HCT116 (cell line): ENCODE measurements around the gene CEP41. TPM values are rescaled to one million over a fixed set of nuclear protein-coding genes. Genes with fewer than 3 reads are reported as not detected.

ENCODE experiments used
- ATAC-seq: fragments of 200-7000 bp; cut with Tn5 transposase; 2 replicates; pipeline ENCODE4 v1.9.1; 2020; ENCODE audit warnings: mild to moderate bottlenecking, moderate library complexity
- BruUV-seq: library from RNA; stranded (reverse); fragments of 400-500 nt; replicated peaks from 2 replicates; lab custom pipeline; 2021; lab: Mats Ljungman, UMichigan
- CTCF ChIA-PET: fragments of 300-600 bp; sonication (Branson Sonifier 250); formaldehyde crosslinking; loops from one replicate; lab custom pipeline; 2021; ENCODE audit warnings: antibody characterized with exemption; lab: Charles Lee
- POLR2A ChIA-PET: fragments of 300-600, 350-600 bp; sonication (Branson Sonifier 250); formaldehyde crosslinking; loops from one replicate; lab custom pipeline; 2021; ENCODE audit warnings: antibody characterized with exemption; lab: Charles Lee
- RAD21 ChIA-PET, 2 experiments: fragments of 300-600 bp; sonication (Branson Sonifier 250); formaldehyde crosslinking; loops; one replicate each; lab custom pipeline; 2023; ENCODE audit warnings: low total read pairs in 2 of 2; ENCODE audit not compliant: uncharacterized antibody in 2 of 2, unreplicated experiment in 2 of 2, low non-redundant PET in 1 of 2; lab: Charles Lee
- DNase-seq: peaks from one replicate; pipeline ENCODE4 v3.0.0-alpha.2; 2010; ENCODE audit warnings: low read depth, low spot score
- H2AFZ ChIP-seq: fragments of 200-600 bp; shearing (Covaris generic), sonication (generic); 2 replicates; pipeline ENCODE4 v1.6.1; 2017; ENCODE audit warnings: low read depth, mixed run types, mixed read lengths, antibody characterized with exemption, low read length; ENCODE audit not compliant: poor library complexity, severe bottlenecking
- H3K27ac ChIP-seq: 2 replicates; pipeline ENCODE4 v1.5.1; 2012; ENCODE audit warnings: low read depth, low read length
- H3K27me3 ChIP-seq: fragments of 200-600 bp; sonication (generic); 2 replicates; pipeline ENCODE4 v1.6.1; 2016; ENCODE audit warnings: mixed run types, low read length, mixed read lengths; ENCODE audit not compliant: insufficient read depth
- H3K36me3 ChIP-seq, 2 experiments: fragments of 200-500 bp in 1 of 2; fragments of 200-600 bp in 1 of 2; sonication (Bioruptor generic) in 1 of 2; sonication (generic) in 1 of 2; 2 replicates each; pipeline versions ENCODE4 v1.5.1 to v1.6.1; 2014 to 2016; ENCODE audit warnings: low read length in 2 of 2, inconsistent platforms in 1 of 2, mixed read lengths in 1 of 2, mixed run types in 1 of 2; ENCODE audit not compliant: insufficient read depth in 2 of 2, control insufficient read depth in 1 of 2
- H3K4me1 ChIP-seq, 2 experiments: fragments of 200-600 bp in 1 of 2; sonication (generic) in 1 of 2; 2 replicates each; pipeline versions ENCODE4 v1.5.1 to v1.6.1; 2012 to 2017; ENCODE audit warnings: low read length in 2 of 2, inconsistent platforms in 1 of 2, mild to moderate bottlenecking in 1 of 2, mixed read lengths in 1 of 2, mixed run types in 1 of 2, moderate library complexity in 1 of 2; ENCODE audit not compliant: insufficient read depth in 2 of 2, control insufficient read depth in 1 of 2
- H3K4me2 ChIP-seq: fragments of 200-600 bp; sonication (generic); 2 replicates; pipeline ENCODE4 v1.6.1; 2017; ENCODE audit warnings: mixed run types, low read length, mixed read lengths
- H3K4me3 ChIP-seq, 2 experiments: fragments of 200-600 bp in 1 of 2; sonication (generic) in 1 of 2; replicated peaks in 1 of 2; 2 replicates each; pipeline ENCODE4 v1.5.1; 2011 to 2016; ENCODE audit warnings: low read length in 2 of 2, control low read depth in 1 of 2, low read depth in 1 of 2, mild to moderate bottlenecking in 1 of 2, mixed read lengths in 1 of 2, mixed run types in 1 of 2
- H3K79me2 ChIP-seq: fragments of 200-600 bp; sonication (generic); 2 replicates; pipeline ENCODE4 v1.6.1; 2017; ENCODE audit warnings: mild to moderate bottlenecking, mixed run types, low read length, moderate library complexity, mixed read lengths; ENCODE audit not compliant: insufficient read depth
- H3K9ac ChIP-seq: fragments of 200-600 bp; sonication (generic); 2 replicates; pipeline ENCODE4 v1.6.1; 2016; ENCODE audit warnings: low read length, mixed read lengths
- H3K9me2 ChIP-seq: fragments of 200-600 bp; sonication (generic), shearing (Covaris generic); 2 replicates; pipeline ENCODE4 v1.6.1; 2017; ENCODE audit warnings: mixed run types, mild to moderate bottlenecking, moderate library complexity; ENCODE audit not compliant: insufficient read depth
- H3K9me3 ChIP-seq, 2 experiments: fragments of 200-500 bp in 1 of 2; fragments of 200-600 bp in 1 of 2; sonication (Bioruptor generic) in 1 of 2; sonication (generic) in 1 of 2; 2 replicates each; pipeline ENCODE4 v1.6.1; 2014 to 2017; ENCODE audit warnings: low read length in 2 of 2, mixed read lengths in 2 of 2, inconsistent platforms in 1 of 2, low read depth in 1 of 2, mild to moderate bottlenecking in 1 of 2, mixed run types in 1 of 2, moderate library complexity in 1 of 2; ENCODE audit not compliant: control insufficient read depth in 1 of 2, insufficient read depth in 1 of 2
- H4K20me1 ChIP-seq: fragments of 200-600 bp; sonication (generic), shearing (Covaris generic); 2 replicates; pipeline ENCODE4 v1.6.1; 2017; ENCODE audit warnings: mixed run types, mild to moderate bottlenecking, moderate library complexity; ENCODE audit not compliant: insufficient read depth
- ATF3 ChIP-seq: IDR thresholded peaks from 2 replicates; pipeline ENCODE4 v1.6.1; 2012
- CBX3 ChIP-seq: IDR thresholded peaks from 2 replicates; pipeline ENCODE4 v1.6.1; 2012; ENCODE audit warnings: low read depth
- CEBPB ChIP-seq: IDR thresholded peaks from 2 replicates; pipeline ENCODE4 v1.6.1; 2012; ENCODE audit warnings: low read depth
- EGR1 ChIP-seq: IDR thresholded peaks from 2 replicates; pipeline ENCODE4 v1.6.1; 2012; ENCODE audit warnings: low read depth
- ELF1 ChIP-seq: IDR thresholded peaks from 2 replicates; pipeline ENCODE4 v1.6.1; 2012; ENCODE audit warnings: low read depth, borderline replicate concordance
- EZH2 ChIP-seq: fragments of 200-600 bp; sonication (generic); IDR thresholded peaks from 2 replicates; pipeline ENCODE4 v1.6.1; 2017; ENCODE audit warnings: antibody characterized with exemption, mixed run types
- FOSL1 ChIP-seq: IDR thresholded peaks from 2 replicates; pipeline ENCODE4 v1.6.1; 2012; ENCODE audit warnings: low read depth
- JUND ChIP-seq: IDR thresholded peaks from 2 replicates; pipeline ENCODE4 v1.6.1; 2012
- POLR2A ChIP-seq: IDR thresholded peaks from 2 replicates; pipeline ENCODE4 v1.7.0; 2011; ENCODE audit warnings: borderline replicate concordance; ENCODE audit not compliant: insufficient read depth, insufficient read length; ENCODE audit errors: extremely low read depth
- POLR2AphosphoS5 ChIP-seq: IDR thresholded peaks from 2 replicates; pipeline ENCODE4 v1.6.1; 2011; ENCODE audit warnings: mild to moderate bottlenecking, low read depth, low read length, moderate library complexity
- RAD21 ChIP-seq: IDR thresholded peaks from 2 replicates; pipeline ENCODE4 v1.6.1; 2012; ENCODE audit warnings: low read depth, mild to moderate bottlenecking
- SIN3A ChIP-seq: IDR thresholded peaks from 2 replicates; pipeline ENCODE4 v1.6.1; 2012; ENCODE audit warnings: low read depth
- SP1 ChIP-seq: IDR thresholded peaks from 2 replicates; pipeline ENCODE4 v1.6.1; 2012; ENCODE audit warnings: low read depth
- SRF ChIP-seq: IDR thresholded peaks from 2 replicates; pipeline ENCODE4 v1.6.1; 2012; ENCODE audit warnings: low read depth
- TCF7L2 ChIP-seq: IDR thresholded peaks from 2 replicates; pipeline ENCODE4 v1.7.0; 2011; ENCODE audit warnings: borderline replicate concordance, inconsistent platforms; ENCODE audit not compliant: insufficient read depth, insufficient read length; ENCODE audit errors: extremely low read depth
- YY1 ChIP-seq: IDR thresholded peaks from 2 replicates; pipeline ENCODE4 v1.6.1; 2011; ENCODE audit warnings: low read length, low read depth, moderate library complexity, mild to moderate bottlenecking; ENCODE audit not compliant: insufficient replicate concordance; ENCODE audit errors: extremely low read depth
- ZNF274 ChIP-seq: fragments of 200-500 bp; sonication (Bioruptor generic); IDR thresholded peaks from 2 replicates; pipeline ENCODE4 v1.6.1; 2014; ENCODE audit warnings: mild to moderate bottlenecking, low read depth, low read length, inconsistent platforms
- intact Hi-C: fragments of 100-400 bp; cut with micrococcal nuclease; formaldehyde crosslinking; loops from 2 replicates; pipeline ENCODE4 v1.10.0; 2022
- total RNA-seq: library from RNA; stranded (reverse); gene quantifications from one replicate; pipeline ENCODE4 v1.2.1, GENCODE V29; 2021; ENCODE audit not compliant: unreplicated experiment
- TF ChIP-seq, protein P1 (sequence below), 3 experiments: fragments of 200-600 bp in 1 of 3; sonication (generic) in 1 of 3; IDR thresholded peaks in 2 of 3; conservative IDR thresholded peaks in 1 of 3; 2 replicates each; pipeline ENCODE4 v1.5.1; 2012 to 2017; ENCODE audit warnings: low read depth in 2 of 3, low read length in 2 of 3, antibody characterized with exemption in 1 of 3, borderline replicate concordance in 1 of 3, control low read depth in 1 of 3, mild to moderate bottlenecking in 1 of 3, mixed read lengths in 1 of 3, mixed run types in 1 of 3, moderate library complexity in 1 of 3; ENCODE audit not compliant: insufficient read depth in 1 of 3
- TF ChIP-seq, protein P2 (sequence below): IDR thresholded peaks from 2 replicates; pipeline ENCODE4 v1.6.1; 2012
- TF ChIP-seq, protein P3 (sequence below): IDR thresholded peaks from 2 replicates; pipeline ENCODE4 v1.6.1; 2011; ENCODE audit warnings: mild to moderate bottlenecking, low read length, moderate library complexity; ENCODE audit not compliant: insufficient replicate concordance; ENCODE audit errors: extremely low read depth

The CEP41 gene
- total RNA-seq, 1 experiment from 2014 or later, result 13.6 TPM

DNA sequence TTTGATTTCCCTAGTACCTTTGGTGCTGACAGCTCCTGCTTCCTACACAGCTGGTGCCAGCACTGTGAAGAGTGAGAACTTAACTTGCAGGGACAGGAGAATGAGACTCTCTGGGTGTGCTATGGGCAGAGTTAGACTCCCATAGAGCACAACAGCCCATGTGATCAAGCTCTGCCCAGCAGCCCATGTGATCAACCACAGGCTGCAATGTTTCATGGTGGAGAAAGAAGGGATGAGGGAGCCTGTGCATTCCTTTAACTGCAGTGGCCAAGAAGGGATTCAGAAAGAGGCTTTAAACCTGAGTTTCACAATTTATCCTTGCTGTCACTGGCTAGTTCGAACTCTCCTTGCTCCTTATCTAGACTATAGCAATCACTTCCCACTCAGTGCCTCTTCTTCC is 41.1 kb upstream of the CEP41 start:
- Histone ChIP-seq H3K4me2 (no peak overlapping the region), H3K4me1 (peaks cover 0 to 15% of the 10 kb centered on the region in 2 experiments; a peak in 1 of 4 replicates), H3K9me2 (no peaks in the 10 kb centered on the region), H3K79me2 (peaks cover 5% of the 10 kb centered on the region; the same call in 1 of the 2 replicates), H2AFZ (no peak overlapping the region), H4K20me1 (no peaks in the 10 kb centered on the region), H3K4me3 (no peak overlapping the region), H3K36me3 (no peaks in the 10 kb centered on the region), H3K9ac (no peak overlapping the region), H3K27me3 (no peaks in the 10 kb centered on the region), H3K27ac (no peak overlapping the region), H3K9me3 (no peaks in the 10 kb centered on the region)
- RAD21 ChIA-PET, result no interaction called here
- DNase-seq, result no peak
- no TSS peak for BruUV-seq
- no peak for TF ChIP-seq CBX3
- TF ChIP-seq YY1, result no peak
- no peak for TF ChIP-seq SRF
- TF ChIP-seq JUND, result no peak
- TF ChIP-seq, protein P1, sequence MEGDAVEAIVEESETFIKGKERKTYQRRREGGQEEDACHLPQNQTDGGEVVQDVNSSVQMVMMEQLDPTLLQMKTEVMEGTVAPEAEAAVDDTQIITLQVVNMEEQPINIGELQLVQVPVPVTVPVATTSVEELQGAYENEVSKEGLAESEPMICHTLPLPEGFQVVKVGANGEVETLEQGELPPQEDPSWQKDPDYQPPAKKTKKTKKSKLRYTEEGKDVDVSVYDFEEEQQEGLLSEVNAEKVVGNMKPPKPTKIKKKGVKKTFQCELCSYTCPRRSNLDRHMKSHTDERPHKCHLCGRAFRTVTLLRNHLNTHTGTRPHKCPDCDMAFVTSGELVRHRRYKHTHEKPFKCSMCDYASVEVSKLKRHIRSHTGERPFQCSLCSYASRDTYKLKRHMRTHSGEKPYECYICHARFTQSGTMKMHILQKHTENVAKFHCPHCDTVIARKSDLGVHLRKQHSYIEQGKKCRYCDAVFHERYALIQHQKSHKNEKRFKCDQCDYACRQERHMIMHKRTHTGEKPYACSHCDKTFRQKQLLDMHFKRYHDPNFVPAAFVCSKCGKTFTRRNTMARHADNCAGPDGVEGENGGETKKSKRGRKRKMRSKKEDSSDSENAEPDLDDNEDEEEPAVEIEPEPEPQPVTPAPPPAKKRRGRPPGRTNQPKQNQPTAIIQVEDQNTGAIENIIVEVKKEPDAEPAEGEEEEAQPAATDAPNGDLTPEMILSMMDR (IDR thresholded peaks at IDR 0.05 in 2 of 3, conservative IDR thresholded peaks at IDR 0.05 in 1 of 3; ENCODE audit: borderline replicate concordance in 1 of 3, insufficient read depth in 1 of 3, low read depth in 2 of 3, low read length in 2 of 3), result no peak
- TF ChIP-seq, protein P2, sequence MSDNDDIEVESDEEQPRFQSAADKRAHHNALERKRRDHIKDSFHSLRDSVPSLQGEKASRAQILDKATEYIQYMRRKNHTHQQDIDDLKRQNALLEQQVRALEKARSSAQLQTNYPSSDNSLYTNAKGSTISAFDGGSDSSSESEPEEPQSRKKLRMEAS, result no peak
- TF ChIP-seq TCF7L2, result no peak
- no peak for TF ChIP-seq EZH2
- no peak for TF ChIP-seq FOSL1
- no peak for TF ChIP-seq POLR2A
- no peak for TF ChIP-seq POLR2AphosphoS5
- no peak for TF ChIP-seq ATF3
- TF ChIP-seq, protein P3, sequence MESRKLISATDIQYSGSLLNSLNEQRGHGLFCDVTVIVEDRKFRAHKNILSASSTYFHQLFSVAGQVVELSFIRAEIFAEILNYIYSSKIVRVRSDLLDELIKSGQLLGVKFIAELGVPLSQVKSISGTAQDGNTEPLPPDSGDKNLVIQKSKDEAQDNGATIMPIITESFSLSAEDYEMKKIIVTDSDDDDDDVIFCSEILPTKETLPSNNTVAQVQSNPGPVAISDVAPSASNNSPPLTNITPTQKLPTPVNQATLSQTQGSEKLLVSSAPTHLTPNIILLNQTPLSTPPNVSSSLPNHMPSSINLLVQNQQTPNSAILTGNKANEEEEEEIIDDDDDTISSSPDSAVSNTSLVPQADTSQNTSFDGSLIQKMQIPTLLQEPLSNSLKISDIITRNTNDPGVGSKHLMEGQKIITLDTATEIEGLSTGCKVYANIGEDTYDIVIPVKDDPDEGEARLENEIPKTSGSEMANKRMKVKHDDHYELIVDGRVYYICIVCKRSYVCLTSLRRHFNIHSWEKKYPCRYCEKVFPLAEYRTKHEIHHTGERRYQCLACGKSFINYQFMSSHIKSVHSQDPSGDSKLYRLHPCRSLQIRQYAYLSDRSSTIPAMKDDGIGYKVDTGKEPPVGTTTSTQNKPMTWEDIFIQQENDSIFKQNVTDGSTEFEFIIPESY, result no peak
- no peak for TF ChIP-seq CEBPB
- TF ChIP-seq SIN3A, result no peak
- TF ChIP-seq ELF1, result no peak
- TF ChIP-seq RAD21, result no peak
- no peak for TF ChIP-seq SP1
- no peak for TF ChIP-seq ZNF274
- TF ChIP-seq EGR1, result no peak
- ATAC-seq, result no peak
- intact Hi-C loops, result loop anchor here (10.0 kb wide), 1 partner anchor 207 kb away; no protein-coding TSS in a partner anchor
- POLR2A ChIA-PET, result no interaction called here
- CTCF ChIA-PET, result no interaction called here
